GM21360 (cell line): ENCODE results near the gene IFI35.
"Not testable (repeated sequence)": the region's sequence is repeated elsewhere in the genome, so short reads cannot be mapped to it uniquely, and the experiment has no call there.

Source experiments
- ATAC-seq: cut with Tn5 transposase; IDR thresholded peaks from one replicate; pipeline ENCODE4 v1.9.1; 2021; ENCODE audit warnings: mild to moderate bottlenecking, moderate library complexity; ENCODE audit not compliant: unreplicated experiment

Gene IFI35

DNA sequence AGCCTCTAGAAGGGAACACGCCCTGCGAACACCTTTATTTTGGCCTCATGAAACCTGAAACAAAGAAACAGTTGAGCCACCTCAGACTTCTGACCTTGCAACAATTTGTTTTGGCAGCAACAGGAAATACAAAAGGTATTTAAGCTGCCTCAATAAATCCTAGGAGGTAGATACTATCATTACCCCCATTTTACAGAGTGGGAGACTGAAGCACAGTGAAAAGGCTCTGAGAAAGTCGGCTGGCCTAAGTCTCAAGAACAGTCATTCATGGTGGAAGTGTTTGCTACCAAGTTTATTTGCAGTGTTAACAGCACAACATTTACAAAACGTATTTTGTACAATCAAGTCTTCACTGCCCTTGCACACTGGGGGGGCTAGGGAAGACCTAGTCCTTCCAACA is 37.4 kb downstream of the IFI35 start:
- no peak for ATAC-seq

DNA sequence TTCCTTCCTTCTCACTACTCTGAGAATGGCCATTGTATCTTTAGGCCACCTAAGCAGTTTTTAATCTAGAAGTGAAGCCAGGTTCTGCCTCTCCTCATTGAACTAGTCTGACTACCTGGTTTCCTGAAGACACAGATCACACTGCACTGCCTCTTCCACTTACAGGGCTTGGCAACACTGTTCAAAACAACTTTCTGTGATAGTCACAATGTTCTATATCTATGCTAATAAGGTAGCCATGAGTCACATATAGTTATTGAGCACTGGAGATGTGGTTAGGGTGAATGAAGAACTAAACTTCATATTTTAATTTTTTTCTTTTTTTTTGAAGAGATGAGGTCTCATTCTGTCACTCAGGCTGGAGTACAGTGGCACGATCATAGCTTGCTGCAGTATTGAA is 45.4 kb downstream of the IFI35 start:
- ATAC-seq = no peak

DNA sequence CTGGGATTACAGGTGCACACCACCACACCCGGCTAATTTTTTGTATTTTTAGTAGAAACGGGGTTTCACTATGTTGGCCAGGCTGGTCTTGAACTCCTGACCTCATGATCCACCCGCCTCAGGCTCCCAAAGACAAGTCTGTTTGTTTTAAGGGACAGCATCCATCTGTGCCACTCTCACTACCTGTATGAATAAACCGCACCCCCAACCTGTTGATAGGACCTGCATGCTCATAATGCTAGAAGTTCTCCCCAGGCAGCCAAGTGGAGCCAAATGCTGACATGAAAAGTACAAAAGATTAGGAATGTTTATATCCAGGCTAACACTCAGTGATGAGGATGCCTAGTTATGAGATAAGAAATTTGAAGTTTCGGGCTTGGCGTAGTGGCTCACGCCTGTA is 46.4 kb downstream of the IFI35 start:
- ATAC-seq = not testable (repeated sequence)

DNA sequence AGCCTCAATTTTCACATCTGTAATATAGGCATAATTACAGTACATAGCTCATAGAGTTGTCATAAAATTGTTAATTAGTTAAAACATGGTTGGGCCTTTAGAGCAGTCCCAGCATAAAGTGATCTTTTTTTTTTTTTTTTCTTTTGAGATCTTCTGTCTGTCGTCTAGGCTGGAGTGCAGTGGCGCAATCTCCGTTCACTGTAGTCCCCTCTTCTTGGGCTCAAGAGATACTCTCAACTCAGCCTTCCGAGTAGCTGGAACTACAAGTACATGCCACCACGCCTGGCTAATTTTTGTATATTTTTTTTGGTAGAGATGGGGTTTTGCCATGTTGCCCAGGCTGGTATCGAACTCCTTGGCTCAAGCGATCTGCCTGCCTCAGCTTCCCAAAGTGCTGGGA is 49.5 kb downstream of the IFI35 start:
- ATAC-seq = no peak

DNA sequence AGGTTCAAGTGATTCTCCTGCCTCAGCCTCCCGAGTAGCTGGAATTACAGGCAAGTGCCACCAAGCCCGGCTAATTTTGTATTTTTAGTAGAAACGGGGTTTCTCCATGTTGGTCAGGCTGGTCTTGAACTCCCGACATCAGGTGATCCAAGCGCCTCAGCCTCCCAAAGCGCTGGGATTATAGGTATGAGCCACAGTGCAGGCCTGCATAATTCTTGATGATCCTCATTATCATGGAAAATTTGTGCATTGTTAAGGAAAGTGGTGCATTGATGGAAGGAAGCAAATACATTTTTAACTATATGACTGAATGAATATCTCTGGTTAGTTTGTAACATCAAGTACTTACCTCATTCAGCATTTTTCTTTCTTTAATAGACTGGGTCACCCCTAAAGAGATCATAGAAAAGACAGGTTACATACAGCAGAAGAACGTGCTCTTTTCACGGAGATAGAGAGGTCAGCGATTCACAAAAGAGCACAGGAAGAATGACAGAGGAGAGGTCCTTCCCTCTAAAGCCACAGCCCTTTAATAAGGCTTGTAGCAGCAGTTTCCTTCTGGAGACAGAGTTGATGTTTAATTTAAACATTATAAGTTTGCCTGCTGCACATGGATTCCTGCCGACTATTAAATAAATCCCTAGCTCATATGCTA is 56.5 kb downstream of the IFI35 start:
- no peak for ATAC-seq
